H1 (cell line): ENCODE measurements around the gene COL4A2. TPM values are rescaled to one million over a fixed set of nuclear protein-coding genes. Genes with fewer than 3 reads are reported as not detected.

Source experiments
- KDM1A ChIP-seq: fragments of 200-600, 300-600 bp; sonication (generic); IDR thresholded peaks from 2 replicates; pipeline ENCODE4 v1.7.1; 2016; ENCODE audit warnings: mild to moderate bottlenecking, low read length, borderline replicate concordance
- SIX5 ChIP-seq: IDR thresholded peaks from 2 replicates; pipeline ENCODE4 v1.6.1; 2011; ENCODE audit warnings: mild to moderate bottlenecking, low read depth, low read length
- polyA plus RNA-seq, 7 experiments: library from polyadenylated mRNA; depleted of rRNA in 3 of 7; stranded (reverse) in 5 of 7; unstranded in 2 of 7; fragments of >200 nt in 5 of 7; fragments of 200-250 nt in 2 of 7; gene quantifications; 1 replicate in 5 of 7; 2 replicates in 1 of 7; 4 replicates in 1 of 7; pipeline versions ENCODE4 v1.2.1 to v1.2.3, GENCODE V29; 2011 to 2013; ENCODE audit warnings: missing spikeins in 2 of 7, mixed read lengths in 2 of 7
- total RNA-seq: library from RNA; stranded (reverse); fragmentation: NEBNext Ultra II Directional; extraction: Animal tissue kit (Norgen Biotek cat#: 25700); gene quantifications from 2 replicates; pipeline ENCODE4 v1.2.1, GENCODE V29; 2021

Gene COL4A2
- total and polyA plus RNA-seq, 2 of the 8 experiments (the other 6 are each of a cell fraction or from before 2014, with no cell fraction given): 80.4 to 87.3 TPM

DNA sequence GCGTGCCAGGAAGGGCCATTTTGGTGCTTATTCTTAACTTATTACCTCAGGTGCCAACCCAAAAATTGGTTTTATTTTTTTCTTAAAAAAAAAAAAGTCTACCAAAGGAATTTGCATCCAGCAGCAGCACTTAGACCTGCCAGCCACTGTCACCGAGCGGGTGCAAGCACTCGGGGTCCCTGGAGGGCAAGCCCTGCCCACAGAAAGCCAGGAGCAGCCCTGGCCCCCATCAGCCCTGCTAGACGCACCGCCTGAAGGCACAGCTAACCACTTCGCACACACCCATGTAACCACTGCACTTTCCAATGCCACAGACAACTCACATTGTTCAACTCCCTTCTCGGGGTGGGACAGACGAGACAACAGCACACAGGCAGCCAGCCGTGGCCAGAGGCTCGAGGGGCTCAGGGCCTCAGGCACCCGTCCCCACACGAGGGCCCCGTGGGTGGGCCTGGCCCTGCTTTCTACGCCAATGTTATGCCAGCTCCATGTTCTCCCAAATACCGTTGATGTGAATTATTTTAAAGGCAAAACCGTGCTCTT, 205.2 kb downstream of the COL4A2 start (continued):
- TF ChIP-seq KDM1A (no peak), SIX5 (no peak)
